Liver (tissue), 9 donors: ENCODE results near the gene TMEM178B. TPM values are rescaled to one million over a fixed set of nuclear protein-coding genes. Genes with fewer than 3 reads are reported as not detected.

ENCODE experiments used
- DNase-seq: peaks from one replicate; pipeline ENCODE4 v3.0.0-alpha.2; 2017; ENCODE audit warnings: low spot score
- H3K27ac ChIP-seq, 2 donors: one replicate each; pipeline ENCODE4 v1.7.0; 2013; ENCODE audit warnings: inconsistent platforms in 2 of 2, low read length in 2 of 2, control low read depth in 1 of 2, low read depth in 1 of 2, mild to moderate bottlenecking in 1 of 2
- H3K27me3 ChIP-seq, 4 donors: one replicate each; pipeline versions ENCODE4 v1.6.1 to v1.7.0; 2013; ENCODE audit warnings: low read length in 3 of 4, inconsistent platforms in 1 of 4, mild to moderate bottlenecking in 1 of 4, moderate library complexity in 1 of 4; ENCODE audit not compliant: control insufficient read depth in 4 of 4, insufficient read depth in 4 of 4
- H3K36me3 ChIP-seq, 4 donors: one replicate each; pipeline versions ENCODE4 v1.6.1 to v1.7.0; 2013; ENCODE audit warnings: low read length in 3 of 4, mild to moderate bottlenecking in 3 of 4, low read depth in 1 of 4, moderate library complexity in 1 of 4; ENCODE audit not compliant: control insufficient read depth in 4 of 4, insufficient read depth in 3 of 4
- H3K4me1 ChIP-seq, 4 donors: one replicate each; pipeline versions ENCODE4 v1.6.1 to v1.7.0; 2013; ENCODE audit warnings: low read length in 3 of 4, mild to moderate bottlenecking in 3 of 4, moderate library complexity in 1 of 4; ENCODE audit not compliant: control insufficient read depth in 4 of 4, insufficient read depth in 4 of 4
- H3K4me3 ChIP-seq, 3 donors: one replicate each; pipeline versions ENCODE4 v1.6.1 to v1.7.0; 2013; ENCODE audit warnings: low read length in 3 of 3, control low read depth in 1 of 3, low read depth in 1 of 3, mild to moderate bottlenecking in 1 of 3
- H3K9ac ChIP-seq, 2 donors: one replicate each; pipeline ENCODE4 v1.7.0; 2013; ENCODE audit warnings: low read length in 2 of 2, mild to moderate bottlenecking in 2 of 2, moderate library complexity in 2 of 2, control low read depth in 1 of 2, low read depth in 1 of 2
- H3K9me3 ChIP-seq, 4 donors: one replicate each; pipeline versions ENCODE4 v1.6.1 to v1.7.0; 2013; ENCODE audit warnings: low read length in 3 of 4; ENCODE audit not compliant: control insufficient read depth in 4 of 4
- ATF3 ChIP-seq: IDR thresholded peaks from 2 replicates; pipeline ENCODE4 v1.6.1; 2016; ENCODE audit warnings: antibody characterized with exemption
- CTCF ChIP-seq: fragments of 150-350 bp; IDR thresholded peaks from 2 replicates; pipeline ENCODE4 v1.5.1; 2017; ENCODE audit warnings: improper control_type of control experiment, low read depth, low read length; ENCODE audit not compliant: missing input control
- FOXA1 ChIP-seq: IDR thresholded peaks from 2 replicates; pipeline ENCODE4 v1.6.1; 2016; ENCODE audit warnings: antibody characterized with exemption
- FOXA2 ChIP-seq: IDR thresholded peaks from 2 replicates; pipeline ENCODE4 v1.6.1; 2016; ENCODE audit warnings: antibody characterized with exemption
- GABPA ChIP-seq, 2 donors: IDR thresholded peaks in 1 of 2; conservative IDR thresholded peaks in 1 of 2; 2 replicates each; pipeline ENCODE4 v1.6.1; 2016; ENCODE audit warnings: antibody characterized with exemption in 2 of 2, mild to moderate bottlenecking in 1 of 2, moderate library complexity in 1 of 2
- HNF4A ChIP-seq, 2 donors: conservative IDR thresholded peaks; 2 replicates each; pipeline ENCODE4 v1.6.1; 2016; ENCODE audit warnings: antibody characterized with exemption in 2 of 2, mild to moderate bottlenecking in 2 of 2
- JUND ChIP-seq, 2 donors: IDR thresholded peaks; 2 replicates each; pipeline ENCODE4 v1.6.1; 2016; ENCODE audit warnings: antibody characterized with exemption in 2 of 2
- MAX ChIP-seq: IDR thresholded peaks from 2 replicates; pipeline ENCODE4 v1.6.1; 2016; ENCODE audit warnings: antibody characterized with exemption
- NR2F2 ChIP-seq: IDR thresholded peaks from 2 replicates; pipeline ENCODE4 v1.6.1; 2016; ENCODE audit warnings: antibody characterized with exemption
- RAD21 ChIP-seq, 2 donors: IDR thresholded peaks; 2 replicates each; pipeline ENCODE4 v1.6.1; 2016; ENCODE audit warnings: antibody characterized with exemption in 2 of 2, mild to moderate bottlenecking in 2 of 2
- RXRA ChIP-seq, 2 donors: IDR thresholded peaks; 2 replicates each; pipeline ENCODE4 v1.6.1; 2017 to 2018; ENCODE audit warnings: antibody characterized with exemption in 2 of 2, mild to moderate bottlenecking in 1 of 2
- SP1 ChIP-seq: IDR thresholded peaks from 2 replicates; pipeline ENCODE4 v1.6.1; 2018; ENCODE audit warnings: antibody characterized with exemption, mild to moderate bottlenecking
- TAF1 ChIP-seq: conservative IDR thresholded peaks from 2 replicates; pipeline ENCODE4 v1.6.1; 2016; ENCODE audit warnings: antibody characterized with exemption, mild to moderate bottlenecking
- YY1 ChIP-seq: IDR thresholded peaks from 2 replicates; pipeline ENCODE4 v1.6.1; 2016; ENCODE audit warnings: antibody characterized with exemption, mild to moderate bottlenecking
- ZBTB33 ChIP-seq: IDR thresholded peaks from 2 replicates; pipeline ENCODE4 v1.6.1; 2016; ENCODE audit warnings: antibody characterized with exemption
- WGBS: extraction: QIAGEN DNeasy Blood & Tissue Kit; methylation state at CpG from one replicate; pipeline ENCODE4 v1.1.7; 2013; 5-methylcytosine and 5-hydroxymethylcytosine counted together
- polyA plus RNA-seq, 2 donors: library from polyadenylated mRNA; stranded (reverse) in 1 of 2; unstranded in 1 of 2; fragments of 200-250 nt in 1 of 2; fragments of >200 nt in 1 of 2; fragmentation: Nextera tagmentation in 1 of 2; extraction: Ambion mirVana in 1 of 2; gene quantifications; one replicate each; pipeline versions ENCODE4 v1.2.1 to v1.2.3, GENCODE V29; 2013 to 2015
- total RNA-seq, 2 donors: library from RNA; depleted of rRNA; stranded (reverse); fragments of >200 nt; gene quantifications; one replicate each; pipeline ENCODE4 v1.2.3, GENCODE V29; 2014
- donor health status: healthy.
- donor health status: healthy.
- donor health status: healthy.
- donor health status: healthy.
- donor health status: healthy.

The TMEM178B gene
- total and polyA plus RNA-seq, 4 donors: under 0.01 to 0.02 (median under 0.01) TPM; not detected in 1

- DNase-seq: no peak
- H3K27ac ChIP-seq: no peak overlapping the region
- no peak overlapping the region for H3K4me3 ChIP-seq
- no peaks in the 10 kb centered on the region for H3K27me3 ChIP-seq
- peaks cover 4 to 23% (median 11%) of the 10 kb centered on the region in 4 donors for H3K4me1 ChIP-seq
- TF ChIP-seq MAX (no peak), ZBTB33 (no peak), YY1 (no peak), NR2F2 (no peak)
- H3K9me3 ChIP-seq: no peaks in the 10 kb centered on the region
- no peak overlapping the region for H3K9ac ChIP-seq
- 90% methylated on average over 2 of the region's 2 CpGs for WGBS
- H3K36me3 ChIP-seq: no peaks in the 10 kb centered on the region
These were observed 390.7 kb downstream of the TMEM178B start for GRCh38 chr7:141464551-141464950.

GRCh38 chr7:141466151-141466904, 392.5 kb downstream of the TMEM178B start:
- Histone ChIP-seq H3K9ac (no peak overlapping the region), H3K4me1 (peaks cover 4 to 21% (median 11%) of the 10 kb centered on the region in 4 donors), H3K27me3 (no peaks in the 10 kb centered on the region), H3K27ac (no peak overlapping the region), H3K4me3 (no peak overlapping the region), H3K36me3 (no peaks in the 10 kb centered on the region), H3K9me3 (no peaks in the 10 kb centered on the region)
- WGBS: 74% methylated on average over 4 of the region's 4 CpGs
- TF ChIP-seq JUND (IDR thresholded peaks at IDR 0.05) (no peak), MAX (no peak), RAD21 (IDR thresholded peaks at IDR 0.05) (no peak), RXRA (IDR thresholded peaks at IDR 0.05) (no peak), HNF4A (conservative IDR thresholded peaks at IDR 0.05) (no peak), CTCF (no peak), ATF3 (no peak), TAF1 (no peak), NR2F2 (no peak), YY1 (no peak), SP1 (no peak), GABPA (IDR thresholded peaks at IDR 0.05 in 1 of 2, conservative IDR thresholded peaks at IDR 0.05 in 1 of 2) (no peak), ZBTB33 (no peak), FOXA2 (no peak), FOXA1 (no peak)
- DNase-seq: no peak
